Lung (tissue), 12 donors: Measurements from ENCODE around the gene CKAP2L. TPM values are rescaled to one million over a fixed set of nuclear protein-coding genes. Genes with fewer than 3 reads are reported as not detected.

Experiments
- ATAC-seq: fragments of 200-7000 bp; cut with Tn5 transposase; one replicate; pipeline ENCODE4 v1.9.1; 2020; ENCODE audit warnings: moderate number of reproducible peaks; ENCODE audit not compliant: insufficient read depth, low FRiP score
- DNase-seq, 3 donors: peaks; one replicate each; pipeline ENCODE4 v3.0.0-alpha.2; 2013 to 2017
- H3K27ac ChIP-seq, 2 donors: one replicate each; pipeline ENCODE4 v1.5.1; 2013; ENCODE audit warnings: mild to moderate bottlenecking in 2 of 2, moderate library complexity in 2 of 2, control low read depth in 1 of 2, inconsistent platforms in 1 of 2, low read depth in 1 of 2, low read length in 1 of 2
- H3K27me3 ChIP-seq, 3 donors: one replicate each; pipeline ENCODE4 v1.5.1; 2013; ENCODE audit warnings: low read length in 2 of 3; ENCODE audit not compliant: control insufficient read depth in 3 of 3, insufficient read depth in 3 of 3
- H3K36me3 ChIP-seq, 4 donors: one replicate each; pipeline ENCODE4 v1.5.1; 2013; ENCODE audit warnings: low read length in 4 of 4, mild to moderate bottlenecking in 1 of 4, moderate library complexity in 1 of 4; ENCODE audit not compliant: control insufficient read depth in 4 of 4, insufficient read depth in 4 of 4
- H3K4me1 ChIP-seq, 5 donors: one replicate each; pipeline ENCODE4 v1.5.1; 2013; ENCODE audit warnings: low read length in 5 of 5, mild to moderate bottlenecking in 2 of 5, moderate library complexity in 1 of 5; ENCODE audit not compliant: control insufficient read depth in 5 of 5, insufficient read depth in 5 of 5
- H3K4me3 ChIP-seq: one replicate; pipeline ENCODE4 v1.5.1; 2013; ENCODE audit warnings: mild to moderate bottlenecking, control low read depth, moderate library complexity
- H3K9ac ChIP-seq, 2 donors: one replicate each; pipeline ENCODE4 v1.5.1; 2013; ENCODE audit warnings: low read length in 2 of 2, control low read depth in 1 of 2; ENCODE audit not compliant: insufficient read depth in 1 of 2
- H3K9me3 ChIP-seq, 4 donors: one replicate each; pipeline ENCODE4 v1.5.1; 2013; ENCODE audit warnings: low read length in 3 of 4, mild to moderate bottlenecking in 1 of 4, moderate library complexity in 1 of 4; ENCODE audit not compliant: control insufficient read depth in 4 of 4, insufficient read depth in 3 of 4
- CTCF ChIP-seq: IDR thresholded peaks from 2 replicates; pipeline ENCODE4 v1.5.1; 2012; ENCODE audit warnings: mild to moderate bottlenecking; ENCODE audit errors: control extremely low read depth, extremely low read depth
- WGBS, 2 donors: extraction: QIAGEN DNeasy Blood & Tissue Kit; methylation state at CpG; one replicate each; pipeline ENCODE4 v1.1.7; 2013; 5-methylcytosine and 5-hydroxymethylcytosine counted together
- polyA plus RNA-seq, 2 donors: library from polyadenylated mRNA; stranded (reverse); fragments of 200-250 nt; gene quantifications; one replicate each; pipeline ENCODE4 v1.2.1, GENCODE V29; 2013
- total RNA-seq, 2 donors: library from RNA; depleted of rRNA in 1 of 2; stranded (reverse); fragments of >200 nt in 1 of 2; gene quantifications; one replicate each; pipeline ENCODE4 v1.2.1, GENCODE V29; 2014 to 2021
- donor health status: control.
- donor health status: control.
- donor health status: Bipolar disorder and iron deficiency.
- donor health status: healthy.
- donor health status: DM: yes; HTN: yes; CAD: no.

CKAP2L gene
- total and polyA plus RNA-seq, 4 donors, result 0.48 to 4.0 (median 0.61) TPM

GRCh38 chr2:112723995-112724394 lies 40.4 kb downstream of the CKAP2L start:
- Histone ChIP-seq H3K4me1 (peaks cover 0 to 9% (median 0%) of the 10 kb centered on the region in 5 donors), H3K9me3 (no peaks in the 10 kb centered on the region), H3K27me3 (no peaks in the 10 kb centered on the region), H3K27ac (no peak overlapping the region), H3K4me3 (no peak overlapping the region), H3K36me3 (no peaks in the 10 kb centered on the region), H3K9ac (no peak overlapping the region)
- WGBS, 2 donors, result 94 to 99% methylated on average over 8 of the region's 8 CpGs
- ATAC-seq (no peak), DNase-seq (no peak)
- TF ChIP-seq CTCF, result no peak

GRCh38 chr2:112723547-112723940 lies 40.9 kb downstream of the CKAP2L start:
- ATAC-seq (no peak), DNase-seq (no peak)
- H3K36me3 ChIP-seq, result no peaks in the 10 kb centered on the region
- no peak overlapping the region for H3K4me3 ChIP-seq
- peaks cover 0 to 5% (median 0%) of the 10 kb centered on the region in 5 donors for H3K4me1 ChIP-seq
- H3K27me3 ChIP-seq, result no peaks in the 10 kb centered on the region
- no peak for TF ChIP-seq CTCF
- 93 to 97% methylated on average over 6 of the region's 6 CpGs for WGBS, 2 donors
- no peaks in the 10 kb centered on the region for H3K9me3 ChIP-seq
- H3K9ac ChIP-seq, result no peak overlapping the region
- H3K27ac ChIP-seq, result no peak overlapping the region

- Histone ChIP-seq H3K27me3 (no peaks in the 10 kb centered on the region), H3K9me3 (no peaks in the 10 kb centered on the region), H3K9ac (no peak overlapping the region), H3K36me3 (no peaks in the 10 kb centered on the region), H3K4me3 (no peak overlapping the region), H3K27ac (no peak overlapping the region), H3K4me1 (no peaks in the 10 kb centered on the region)
- WGBS, 2 donors, result 93% methylated on average over 9 of the region's 9 CpGs
- DNase-seq (no peak), ATAC-seq (no peak)
- TF ChIP-seq CTCF, result no peak
Measured at GRCh38 chr2:112722816-112723546, 41.4 kb downstream of the CKAP2L start.
